ENCODE data around the gene TMCO4.

Gene TMCO4

GRCh38 chr1:19668888-19669287 is 130.8 kb downstream of the TMCO4 start:
- no peak overlapping the region for H3K4me2 ChIP-seq
- no peak overlapping the region for H3K27ac ChIP-seq
- no peak overlapping the region for H3K4me3 ChIP-seq (IDR thresholded peaks at IDR 0.05; ENCODE audit: insufficient read depth, low read depth, low read length)
- H3K9ac ChIP-seq = no peak overlapping the region
- no peaks in the 10 kb centered on the region for H4K20me1 ChIP-seq (ENCODE audit: insufficient read depth)
- TF ChIP-seq CTCF (conservative IDR thresholded peaks at IDR 0.05; ENCODE audit: low read depth, low read length) = no peak
- peaks cover 51% of the 10 kb centered on the region for H3K27me3 ChIP-seq (ENCODE audit: insufficient read depth, low read depth)
- H3K36me3 ChIP-seq (ENCODE audit: insufficient read depth) = no peaks in the 10 kb centered on the region
- no peak overlapping the region for H2AFZ ChIP-seq (ENCODE audit: low read depth)
- no peaks in the 10 kb centered on the region for H3K79me2 ChIP-seq (ENCODE audit: insufficient read depth, low read depth)
- H3K4me1 ChIP-seq (ENCODE audit: low read depth, poor library complexity, severe bottlenecking) = no peaks in the 10 kb centered on the region

GRCh38 chr1:19665496-19666465 is 133.9 kb downstream of the TMCO4 start:
- Histone ChIP-seq H3K36me3 (ENCODE audit: insufficient read depth) (no peaks in the 10 kb centered on the region), H2AFZ (ENCODE audit: low read depth) (no peak overlapping the region), H3K27ac (no peak overlapping the region), H3K4me3 (IDR thresholded peaks at IDR 0.05; ENCODE audit: insufficient read depth, low read depth, low read length) (no peak overlapping the region), H3K4me2 (no peak overlapping the region), H3K79me2 (ENCODE audit: insufficient read depth, low read depth) (no peaks in the 10 kb centered on the region), H3K4me1 (ENCODE audit: low read depth, poor library complexity, severe bottlenecking) (no peaks in the 10 kb centered on the region), H3K9ac (no peak overlapping the region), H4K20me1 (ENCODE audit: insufficient read depth) (no peaks in the 10 kb centered on the region), H3K27me3 (ENCODE audit: insufficient read depth, low read depth) (peaks cover 40% of the 10 kb centered on the region; the same call in 1 of the 2 replicates)
- TF ChIP-seq CTCF (conservative IDR thresholded peaks at IDR 0.05; ENCODE audit: low read depth, low read length) = no peak

- H3K36me3 ChIP-seq (ENCODE audit: insufficient read depth) = no peaks in the 10 kb centered on the region
- H3K4me2 ChIP-seq = no peak overlapping the region
- no peak for TF ChIP-seq CTCF (conservative IDR thresholded peaks at IDR 0.05; ENCODE audit: low read depth, low read length)
- H3K79me2 ChIP-seq (ENCODE audit: insufficient read depth, low read depth) = no peaks in the 10 kb centered on the region
- H4K20me1 ChIP-seq (ENCODE audit: insufficient read depth) = no peaks in the 10 kb centered on the region
- H2AFZ ChIP-seq (ENCODE audit: low read depth) = no peak overlapping the region
- H3K27me3 ChIP-seq (ENCODE audit: insufficient read depth, low read depth) = peaks cover 36% of the 10 kb centered on the region; the same call in 1 of the 2 replicates
- H3K9ac ChIP-seq = no peak overlapping the region
- no peak overlapping the region for H3K27ac ChIP-seq
- H3K4me3 ChIP-seq (IDR thresholded peaks at IDR 0.05; ENCODE audit: insufficient read depth, low read depth, low read length) = no peak overlapping the region
- no peaks in the 10 kb centered on the region for H3K4me1 ChIP-seq (ENCODE audit: low read depth, poor library complexity, severe bottlenecking)
Measured at GRCh38 chr1:19665186-19665495, 134.6 kb downstream of the TMCO4 start.

GRCh38 chr1:19664453-19665185 is 135.1 kb downstream of the TMCO4 start, which contains the start of gene HTR6:
TSS of gene HTR6 (plus strand) at chr1:19664875. CDS start at chr1:19665754, 879 bp downstream.
- Histone ChIP-seq H3K27ac (no peak within 1 kb of the TSS), H3K27me3 (ENCODE audit: insufficient read depth, low read depth) (peaks cover 33% of the 10 kb centered on the region; the same call in 1 of the 2 replicates), H4K20me1 (ENCODE audit: insufficient read depth) (no peaks in the 10 kb centered on the region), H3K4me2 (no peak within 1 kb of the TSS), H3K4me3 (IDR thresholded peaks at IDR 0.05; ENCODE audit: insufficient read depth, low read depth, low read length) (no peak within 1 kb of the TSS), H3K4me1 (ENCODE audit: low read depth, poor library complexity, severe bottlenecking) (peaks cover under 1% of the 10 kb centered on the region), H3K79me2 (ENCODE audit: insufficient read depth, low read depth) (no peaks in the 10 kb centered on the region), H3K9ac (no peak within 1 kb of the TSS), H2AFZ (ENCODE audit: low read depth) (no peak within 1 kb of the TSS), H3K36me3 (ENCODE audit: insufficient read depth) (no peaks in the 10 kb centered on the region)
- no peak for TF ChIP-seq CTCF (conservative IDR thresholded peaks at IDR 0.05; ENCODE audit: low read depth, low read length)
